GM12864 (cell line): ENCODE data around the gene PLGRKT.
A peak's percentile ranks its signal among the peaks of the same experiment; 100 is the strongest.
"Not testable (repeated sequence)": the region's sequence is repeated elsewhere in the genome, so short reads cannot be mapped to it uniquely, and the experiment has no call there.

Source experiments
- DNase-seq: peaks from one replicate; pipeline ENCODE4 v3.0.0-alpha.2; 2011; ENCODE audit warnings: low read depth
- H3K4me3 ChIP-seq: 2 replicates; pipeline ENCODE4 v1.5.1; 2011; ENCODE audit warnings: mild to moderate bottlenecking, low read depth, low read length, control low read depth
- CTCF ChIP-seq: IDR thresholded peaks from 2 replicates; pipeline ENCODE4 v1.5.1; 2011; ENCODE audit warnings: low read depth, mild to moderate bottlenecking, moderate library complexity, low read length, control low read depth, inconsistent platforms; ENCODE audit errors: missing control alignments

The PLGRKT gene

GRCh38 chr9:5447337-5447736 lies 9.6 kb upstream of the PLGRKT start:
- no peak overlapping the region for H3K4me3 ChIP-seq
- no peak for TF ChIP-seq CTCF
- DNase-seq = no peak

- TF ChIP-seq CTCF = peak; percentile 22
- no peak overlapping the region for H3K4me3 ChIP-seq
- DNase-seq = no peak
Measured at GRCh38 chr9:5446451-5447236, 8.9 kb upstream of the PLGRKT start.

- DNase-seq = no peak
- no peak overlapping the region for H3K4me3 ChIP-seq
- TF ChIP-seq CTCF = no peak
Measured at GRCh38 chr9:5445886-5446285, 8.2 kb upstream of the PLGRKT start.

- DNase-seq, H3K4me3 ChIP-seq: not testable (repeated sequence)
Measured at GRCh38 chr9:5445096-5445495, 7.4 kb upstream of the PLGRKT start.

- TF ChIP-seq CTCF = no peak
- no peak overlapping the region for H3K4me3 ChIP-seq
- DNase-seq = no peak
Measured at GRCh38 chr9:5443850-5444249, 6.1 kb upstream of the PLGRKT start.

GRCh38 chr9:5442400-5443011 lies 4.8 kb upstream of the PLGRKT start:
- peak; percentile 64 for TF ChIP-seq CTCF

GRCh38 chr9:5441043-5441442 lies 3.3 kb upstream of the PLGRKT start:
- no peak for TF ChIP-seq CTCF
- H3K4me3 ChIP-seq = no peak overlapping the region
- DNase-seq = no peak

More at GRCh38 chr9:5442400-5443011, 4.8 kb upstream of the PLGRKT start:
- DNase-seq = no peak
- H3K4me3 ChIP-seq = no peak overlapping the region
